Stimulated activated CD4-positive, alpha-beta T cell treated with anti-CD3 and anti-CD28 coated beads, Interleukin-12 subunit alpha, Interleukin-12 subunit beta, amount 100 ng/mL, for 4 hours (primary cell): ENCODE measurements around the gene NUTF2.

ENCODE experiments used
- DNase-seq: peaks from one replicate; pipeline ENCODE4 v3.0.0-alpha.2; 2020

NUTF2 gene

DNA sequence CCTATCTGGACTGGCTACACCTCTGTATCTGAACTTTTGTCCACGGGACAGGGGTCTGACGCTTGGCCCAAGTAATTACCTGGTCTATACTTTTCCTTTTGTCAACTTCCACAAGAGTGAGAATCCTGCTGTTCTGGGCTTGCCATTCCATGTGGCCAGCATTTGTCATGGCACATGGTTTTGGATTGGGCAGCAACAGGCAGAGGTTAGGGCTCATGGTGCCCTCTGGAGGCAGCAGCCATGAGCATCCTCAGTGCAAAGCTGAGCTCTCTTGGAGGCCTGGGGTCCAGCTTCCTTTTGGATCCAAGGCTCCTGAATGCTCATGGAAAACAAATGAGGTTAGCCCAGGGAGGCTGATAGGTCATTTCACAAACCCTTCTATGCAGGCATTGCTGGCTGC, 18.6 kb downstream of the NUTF2 start:
- no peak for DNase-seq

DNA sequence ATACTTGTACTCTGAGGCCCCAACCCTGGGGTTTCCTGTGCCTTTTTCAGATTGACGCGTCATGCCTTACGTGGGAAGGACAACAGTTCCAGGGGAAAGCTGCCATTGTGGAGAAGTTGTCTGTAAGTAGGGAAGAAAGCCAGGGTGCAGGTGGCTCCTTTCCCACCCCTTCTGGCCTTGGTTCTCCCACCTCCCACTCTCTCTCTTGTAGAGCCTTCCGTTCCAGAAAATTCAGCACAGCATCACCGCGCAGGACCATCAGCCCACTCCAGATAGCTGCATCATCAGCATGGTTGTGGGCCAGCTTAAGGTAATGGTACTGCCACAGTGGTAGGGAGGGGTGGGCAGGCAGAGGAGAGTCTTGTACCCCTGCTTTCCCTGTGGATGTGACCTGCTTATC, 21.6 kb downstream of the NUTF2 start:
- DNase-seq = no peak

GRCh38 chr16:67869653-67870052, 22.9 kb downstream of the NUTF2 start:
- no peak for DNase-seq

DNA sequence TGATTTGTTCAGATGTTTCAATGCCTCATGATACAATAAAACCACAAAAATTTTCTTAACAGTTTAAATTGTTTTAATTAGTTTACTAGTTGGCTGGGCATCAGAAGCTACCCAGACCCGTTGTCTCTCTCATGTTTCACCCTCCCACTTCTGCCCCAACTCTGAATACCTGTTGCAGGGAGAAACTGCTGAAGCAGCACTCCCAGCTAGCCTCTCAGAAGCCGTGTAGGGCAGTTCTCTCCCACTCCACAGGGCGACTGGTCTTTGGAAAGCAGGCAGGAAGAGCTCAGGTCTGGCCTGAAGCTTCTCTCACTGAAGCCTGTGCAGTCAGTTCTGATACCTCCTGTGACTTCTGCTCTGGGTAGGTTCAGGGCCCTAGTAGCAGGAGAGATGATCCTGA, 24.5 kb downstream of the NUTF2 start:
- DNase-seq = no peak

- DNase-seq = no peak
Measured at GRCh38 chr16:67872131-67872630, 25.4 kb downstream of the NUTF2 start.

DNA sequence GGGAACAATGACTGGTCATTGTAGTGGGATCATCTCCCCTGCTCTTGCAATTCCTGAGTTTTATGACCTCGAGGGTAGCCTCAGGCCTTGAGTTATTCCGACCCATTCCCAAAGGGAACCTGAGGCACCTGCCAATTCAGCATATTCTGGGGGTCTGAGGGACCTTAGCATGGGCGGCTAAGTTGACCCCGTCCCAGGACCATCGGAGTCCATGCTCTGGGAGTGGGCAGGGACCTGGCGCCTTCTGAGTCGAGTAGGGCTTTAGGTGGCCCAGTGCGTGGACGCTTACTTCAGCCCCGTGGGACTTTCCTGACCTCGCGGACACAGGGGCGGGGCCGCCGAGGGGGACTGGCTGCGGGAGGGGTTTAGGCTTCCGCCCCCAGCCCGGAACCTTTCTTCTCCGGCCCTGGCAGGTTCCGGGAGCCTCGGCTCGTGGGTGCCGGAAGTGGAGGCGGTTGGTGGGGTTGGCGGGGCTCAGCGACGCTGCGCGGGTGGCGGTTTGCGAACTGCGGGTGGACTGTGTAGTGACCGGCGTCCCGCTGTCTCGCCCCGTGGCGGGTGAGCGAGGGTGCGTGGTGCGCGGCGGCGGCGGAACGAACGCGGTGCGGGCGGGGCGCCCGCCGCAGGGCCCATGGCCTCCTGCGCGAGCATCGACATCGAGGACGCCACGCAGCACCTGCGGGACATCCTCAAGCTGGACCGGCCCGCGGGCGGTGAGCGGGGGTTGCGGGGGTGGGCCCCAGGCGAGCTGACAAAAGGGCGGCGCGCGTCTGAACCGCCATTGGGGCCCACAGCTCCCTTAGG, 26.1 kb downstream of the NUTF2 start, which contains the start of gene EDC4:
Gene EDC4 (plus strand): TSS at position 422 of the 804 bp plus-strand sequence. CDS start 210 bp downstream, at position 632.
- peak; percentile 83 for DNase-seq

DNA sequence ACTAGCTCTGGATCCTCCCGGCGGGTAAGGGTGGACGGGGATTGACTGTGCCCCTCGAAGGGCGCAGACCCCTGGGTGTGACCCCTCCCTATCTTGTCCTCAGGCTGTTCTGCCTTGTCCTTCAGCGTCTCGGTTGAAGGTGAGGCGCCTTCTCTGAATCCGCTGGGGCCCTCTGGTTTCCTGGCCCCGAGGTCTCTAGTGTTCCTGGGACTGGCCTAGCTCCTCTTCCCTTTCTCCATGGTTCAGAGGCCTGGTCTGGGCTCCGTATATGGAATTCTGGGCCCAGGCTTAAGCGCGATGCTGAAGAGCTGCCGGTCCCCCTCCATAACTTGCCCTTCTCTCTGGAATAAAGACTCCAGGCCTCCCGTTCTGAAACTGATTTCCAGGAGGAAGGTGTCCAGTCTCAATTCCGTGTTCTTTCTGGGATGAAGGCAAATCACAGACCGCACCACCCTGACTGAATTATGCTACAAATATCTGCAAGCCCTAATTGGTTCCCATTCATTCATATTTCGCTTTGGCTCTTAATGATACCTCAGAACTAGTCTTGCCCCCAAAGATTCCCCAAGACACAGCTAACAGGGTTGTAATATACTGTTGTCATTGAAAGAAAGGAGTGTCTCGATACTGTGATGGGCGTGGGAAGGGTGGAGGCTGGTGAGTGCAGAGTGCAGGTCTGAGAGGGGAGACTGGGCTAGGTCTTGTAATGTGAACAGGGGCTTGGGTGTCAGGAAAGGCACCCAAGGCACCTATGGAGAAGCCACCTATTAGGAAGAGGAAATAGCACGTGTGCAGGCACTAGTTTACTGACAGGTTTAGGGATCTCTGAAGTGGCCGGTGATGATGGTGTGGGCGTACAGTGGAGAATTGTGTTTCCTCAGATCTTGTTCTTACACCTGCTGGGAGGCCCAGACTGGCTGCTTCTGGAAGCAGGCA, 27.0 kb downstream of the NUTF2 start:
- DNase-seq = no peak

DNA sequence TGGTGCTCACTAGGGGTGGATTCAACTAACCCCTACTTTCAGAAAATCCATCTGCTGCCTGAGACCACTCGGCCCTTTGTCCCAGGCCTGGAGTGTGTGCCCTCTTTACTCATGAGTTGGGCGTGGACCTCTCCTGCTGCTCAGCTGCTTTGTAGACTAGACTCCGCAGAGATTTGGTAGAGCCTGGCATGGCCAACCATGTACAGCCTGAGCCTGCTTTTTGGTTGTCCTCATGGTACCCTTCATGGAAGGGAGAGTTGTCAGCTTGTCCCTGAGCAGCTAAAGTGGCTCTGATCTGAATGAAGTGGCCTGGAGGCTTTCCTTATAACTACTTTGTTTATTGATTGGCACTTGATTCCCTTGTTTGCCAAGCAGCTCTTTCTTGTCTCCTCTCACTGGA, 27.6 kb downstream of the NUTF2 start:
- DNase-seq = no peak

- DNase-seq = no peak
Measured at GRCh38 chr16:67877064-67877463, 30.3 kb downstream of the NUTF2 start.

DNA sequence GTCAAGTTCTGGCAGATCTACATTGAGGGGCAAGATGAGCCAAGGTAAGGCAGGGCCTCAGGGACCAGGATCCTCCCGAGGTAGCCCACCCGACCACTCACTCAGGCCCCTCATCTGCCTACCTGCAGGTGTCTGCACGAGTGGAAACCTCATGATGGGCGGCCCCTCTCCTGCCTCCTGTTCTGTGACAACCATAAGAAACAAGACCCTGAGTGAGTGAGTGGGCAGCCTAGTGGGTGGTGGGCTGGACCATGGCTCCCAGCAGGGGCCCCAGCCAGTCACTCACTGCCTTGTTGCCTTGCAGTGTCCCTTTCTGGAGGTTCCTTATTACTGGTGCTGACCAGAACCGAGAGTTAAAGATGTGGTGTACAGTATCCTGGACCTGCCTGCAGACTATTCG, 31.5 kb downstream of the NUTF2 start:
- DNase-seq = no peak

- DNase-seq = no peak
Measured at GRCh38 chr16:67878846-67879245, 32.1 kb downstream of the NUTF2 start.

DNA sequence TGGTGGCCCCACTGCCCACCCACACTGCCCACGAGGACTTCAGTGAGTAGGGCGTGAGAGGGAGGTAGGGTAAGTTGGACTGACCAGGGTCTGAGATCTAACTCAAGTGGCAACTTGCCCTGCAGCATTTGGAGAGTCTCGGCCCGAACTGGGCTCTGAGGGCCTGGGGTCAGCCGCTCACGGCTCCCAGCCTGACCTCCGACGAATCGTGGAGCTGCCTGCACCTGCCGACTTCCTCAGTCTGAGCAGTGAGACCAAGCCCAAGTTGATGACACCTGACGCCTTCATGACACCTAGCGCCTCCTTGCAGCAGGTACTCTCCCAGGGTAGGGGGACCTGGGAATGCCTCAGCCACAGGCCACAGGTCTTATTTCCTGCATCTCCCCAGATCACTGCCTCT, 32.7 kb downstream of the NUTF2 start:
- DNase-seq = no peak

DNA sequence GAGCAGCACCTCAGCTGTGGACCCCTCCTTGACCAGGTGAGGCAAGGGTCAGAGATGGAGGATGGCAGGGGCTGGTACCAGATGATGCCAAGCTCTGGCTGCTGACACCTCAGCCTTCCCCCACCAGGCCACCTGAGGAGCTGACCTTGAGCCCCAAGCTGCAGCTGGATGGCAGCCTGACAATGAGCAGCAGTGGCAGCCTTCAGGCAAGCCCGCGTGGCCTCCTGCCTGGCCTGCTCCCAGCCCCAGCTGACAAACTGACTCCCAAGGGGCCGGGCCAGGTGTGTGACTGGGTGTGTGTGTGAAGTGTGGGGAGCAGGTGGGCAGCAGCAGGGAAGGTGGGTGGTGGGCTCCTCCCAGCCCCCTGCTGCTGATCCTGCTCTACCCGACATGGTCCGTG, 33.2 kb downstream of the NUTF2 start:
- DNase-seq = no peak

GRCh38 chr16:67880584-67880983, 33.9 kb downstream of the NUTF2 start:
- DNase-seq = no peak

DNA sequence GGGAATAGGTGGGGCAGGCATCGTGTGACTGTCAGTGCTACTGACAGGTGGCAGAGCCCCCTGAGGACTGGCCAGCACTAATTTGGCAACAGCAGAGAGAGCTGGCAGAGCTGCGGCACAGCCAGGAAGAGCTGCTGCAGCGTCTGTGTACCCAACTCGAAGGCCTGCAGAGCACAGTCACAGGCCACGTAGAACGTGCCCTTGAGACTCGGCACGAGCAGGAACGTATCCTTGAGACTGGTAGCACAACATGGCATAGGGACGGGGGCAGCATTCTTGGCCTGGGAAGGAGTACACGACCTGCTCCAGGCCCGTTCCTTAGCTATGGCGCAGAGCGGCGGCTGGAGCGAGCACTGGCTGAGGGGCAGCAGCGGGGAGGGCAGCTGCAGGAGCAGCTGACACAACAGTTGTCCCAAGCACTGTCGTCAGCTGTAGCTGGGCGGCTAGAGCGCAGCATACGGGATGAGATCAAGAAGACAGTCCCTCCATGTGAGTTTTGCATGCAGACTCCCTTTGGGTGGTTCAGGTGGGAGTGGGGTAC, 35.0 kb downstream of the NUTF2 start:
- DNase-seq = no peak

GRCh38 chr16:67882374-67883145, 35.8 kb downstream of the NUTF2 start:
- DNase-seq = no peak

DNA sequence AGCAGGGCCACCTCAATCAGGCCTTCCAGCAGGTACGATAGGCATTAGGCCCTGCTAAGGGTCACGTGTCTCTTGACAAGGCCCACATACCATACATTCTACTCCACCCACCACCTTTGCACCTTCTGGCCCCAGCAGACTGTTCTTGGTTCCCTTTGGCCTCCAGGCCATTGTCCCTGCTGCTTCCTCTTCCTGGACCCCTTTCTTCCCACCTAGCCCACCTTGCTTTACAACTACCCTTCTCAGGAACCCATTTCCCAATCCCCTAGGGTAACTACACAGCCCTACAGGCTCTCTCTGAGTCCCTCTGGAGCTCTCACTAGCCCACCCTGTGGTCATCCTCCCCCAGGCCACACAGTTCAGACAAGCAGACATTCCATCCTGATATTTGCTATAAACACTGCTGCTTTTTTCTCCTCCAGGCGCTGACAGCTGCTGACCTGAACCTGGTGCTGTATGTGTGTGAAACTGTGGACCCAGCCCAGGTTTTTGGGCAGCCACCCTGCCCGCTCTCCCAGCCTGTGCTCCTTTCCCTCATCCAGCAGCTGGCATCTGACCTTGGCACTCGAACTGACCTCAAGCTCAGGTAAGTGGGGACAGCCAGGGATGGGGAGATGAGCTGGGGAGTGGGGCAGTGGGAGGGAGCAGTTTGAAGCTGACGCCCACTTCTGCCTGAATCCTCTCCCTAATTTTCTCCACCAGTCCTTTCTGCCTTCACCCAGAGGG, 36.6 kb downstream of the NUTF2 start:
- no peak for DNase-seq

DNA sequence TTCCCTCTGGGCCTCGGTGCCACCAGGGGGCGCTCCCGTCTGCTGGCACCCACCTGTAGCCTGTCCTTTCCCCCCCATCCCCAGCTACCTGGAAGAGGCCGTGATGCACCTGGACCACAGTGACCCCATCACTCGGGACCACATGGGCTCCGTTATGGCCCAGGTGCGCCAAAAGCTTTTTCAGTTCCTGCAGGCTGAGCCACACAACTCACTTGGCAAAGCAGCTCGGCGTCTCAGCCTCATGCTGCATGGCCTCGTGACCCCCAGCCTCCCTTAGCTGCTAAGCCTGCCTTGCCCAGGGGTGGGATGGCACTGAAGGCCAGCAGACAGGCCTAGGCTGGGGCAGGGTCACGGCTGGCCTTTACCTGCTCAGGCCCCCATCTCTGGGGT, 37.1 kb downstream of the NUTF2 start:
- DNase-seq = peak; percentile 78

DNA sequence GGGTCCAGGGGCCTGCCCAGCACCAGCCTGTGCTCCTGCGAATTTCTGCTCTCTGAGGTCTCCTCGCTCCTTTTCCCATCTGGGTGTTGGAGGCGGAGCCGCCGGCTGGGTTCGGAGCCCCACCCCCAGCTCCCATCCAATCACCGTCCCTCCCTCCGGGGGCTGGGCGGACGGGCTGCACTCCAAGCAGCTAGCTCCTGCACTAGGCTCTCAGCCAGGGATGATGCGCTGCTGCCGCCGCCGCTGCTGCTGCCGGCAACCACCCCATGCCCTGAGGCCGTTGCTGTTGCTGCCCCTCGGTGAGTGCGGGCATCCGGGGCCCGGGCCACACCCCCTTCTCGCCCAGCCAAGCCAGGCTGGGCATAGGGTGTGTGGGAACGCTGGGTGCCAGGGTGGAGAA, 38.0 kb downstream of the NUTF2 start, which contains the start of gene NRN1L:
Gene NRN1L (plus strand): TSS at position 202 of the 400 bp plus-strand sequence. CDS start 19 bp downstream, at position 221.
- DNase-seq = no peak

- no peak for DNase-seq
Measured at GRCh38 chr16:67885545-67885944, 38.8 kb downstream of the NUTF2 start.

GRCh38 chr16:67885976-67886375, 39.2 kb downstream of the NUTF2 start:
- DNase-seq = no peak

DNA sequence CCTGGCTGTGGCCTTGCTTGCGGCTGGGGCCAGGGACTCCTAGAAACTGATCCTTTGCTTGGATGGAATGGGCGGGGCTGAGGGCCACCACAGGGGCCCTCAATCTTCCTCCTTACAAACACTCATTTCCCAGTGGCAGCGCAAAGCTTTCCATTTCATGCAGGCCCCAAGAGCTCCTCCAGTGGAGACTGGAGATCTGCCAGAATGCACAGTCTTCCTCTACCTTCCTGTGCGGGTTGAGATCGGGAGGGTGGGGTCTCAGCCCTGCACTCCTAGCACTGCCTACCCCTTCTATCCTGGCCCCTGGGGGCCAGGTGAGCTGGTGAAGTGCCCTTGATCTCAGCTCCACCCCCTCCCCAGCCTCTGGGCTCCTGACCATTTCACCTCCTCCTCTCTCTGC, 39.7 kb downstream of the NUTF2 start:
- no peak for DNase-seq
